PC-9 (cell line): Measurements from ENCODE around the gene RECQL5. TPM values are rescaled to one million over a fixed set of nuclear protein-coding genes. Genes with fewer than 3 reads are reported as not detected.

Source experiments
- BruUV-seq: library from RNA; stranded (reverse); fragments of 400-500 nt; replicated peaks from 2 replicates; lab custom pipeline; 2021; lab: Mats Ljungman, UMichigan
- CTCF ChIA-PET: fragments of 300-600 bp; sonication (Branson Sonifier 250); formaldehyde crosslinking; loops from one replicate; lab custom pipeline; 2022; ENCODE audit warnings: antibody characterized with exemption; lab: Charles Lee
- POLR2A ChIA-PET: fragments of 300-600 bp; sonication (Branson Sonifier 250); formaldehyde crosslinking; loops from one replicate; lab custom pipeline; 2022; ENCODE audit warnings: antibody characterized with exemption; ENCODE audit not compliant: unreplicated experiment; lab: Charles Lee
- DNase-seq, 2 experiments: peaks; one replicate each; pipeline versions ENCODE4 v3.0.0 to v3.0.0-alpha.2; 2015 to 2022; ENCODE audit warnings: mixed read lengths in 1 of 2
- H2AFZ ChIP-seq: fragments of 200-600 bp; sonication (generic); 2 replicates; pipeline ENCODE4 v1.8.1; 2017; ENCODE audit warnings: antibody characterized with exemption
- H3F3A ChIP-seq: fragments of 200-600 bp; sonication (generic); 2 replicates; pipeline ENCODE4 v1.8.1; 2017; ENCODE audit warnings: antibody characterized with exemption, mild to moderate bottlenecking, low read depth; ENCODE audit not compliant: insufficient read depth
- H3K27ac ChIP-seq: fragments of 200-600 bp; sonication (generic); 2 replicates; pipeline ENCODE4 v1.6.1; 2016; ENCODE audit warnings: mixed run types
- H3K27me3 ChIP-seq: fragments of 200-600 bp; sonication (generic); 2 replicates; pipeline ENCODE4 v1.6.1; 2016; ENCODE audit warnings: low read depth, mixed run types; ENCODE audit not compliant: insufficient read depth
- H3K36me3 ChIP-seq: fragments of 200-600 bp; sonication (generic); 2 replicates; pipeline ENCODE4 v1.6.1; 2016; ENCODE audit warnings: low read depth, mixed run types
- H3K4me1 ChIP-seq: fragments of 200-600 bp; sonication (generic); replicated peaks from 2 replicates; pipeline ENCODE4 v1.6.1; 2016; ENCODE audit warnings: mixed run types; ENCODE audit not compliant: insufficient read depth
- H3K4me2 ChIP-seq: fragments of 200-600 bp; sonication (generic); 2 replicates; pipeline ENCODE4 v1.6.1; 2017; ENCODE audit warnings: mixed run types
- H3K4me3 ChIP-seq: fragments of 200-600 bp; sonication (generic); 2 replicates; pipeline ENCODE4 v1.6.1; 2016; ENCODE audit warnings: mixed run types
- H3K79me2 ChIP-seq: fragments of 200-600 bp; sonication (generic); 2 replicates; pipeline ENCODE4 v1.6.1; 2017; ENCODE audit warnings: low read depth, mixed run types
- H3K9me2 ChIP-seq: fragments of 200-600 bp; sonication (generic); 2 replicates; pipeline ENCODE4 v1.8.1; 2017; ENCODE audit warnings: mild to moderate bottlenecking; ENCODE audit not compliant: insufficient read depth
- H3K9me3 ChIP-seq: fragments of 200-600 bp; sonication (generic); 2 replicates; pipeline ENCODE4 v1.8.1; 2016; ENCODE audit warnings: low read depth; ENCODE audit not compliant: insufficient read depth
- H4K20me1 ChIP-seq: fragments of 200-600 bp; sonication (generic); 2 replicates; pipeline ENCODE4 v1.8.1; 2017; ENCODE audit not compliant: insufficient read depth
- CTCF ChIP-seq: fragments of 200-600 bp; sonication (generic); conservative IDR thresholded peaks from 2 replicates; pipeline ENCODE4 v1.6.1; 2017; ENCODE audit warnings: mixed run types, antibody characterized with exemption, mild to moderate bottlenecking, moderate library complexity
- EZH2 ChIP-seq: fragments of 200-600 bp; sonication (generic); IDR thresholded peaks from 2 replicates; pipeline ENCODE4 v1.8.0; 2017; ENCODE audit warnings: antibody characterized with exemption, low read depth
- intact Hi-C: fragments of 100-400 bp; cut with micrococcal nuclease; formaldehyde crosslinking; loops from one replicate; pipeline ENCODE4 v1.10.0; 2022; ENCODE audit not compliant: unreplicated experiment
- total RNA-seq: library from RNA; stranded (reverse); gene quantifications from 2 replicates; pipeline ENCODE4 v1.2.3, GENCODE V29; 2021

The RECQL5 gene
- total RNA-seq, 1 experiment from 2014 or later: 41.0 TPM

- DNase-seq: no peak
- H3K27me3 ChIP-seq: no peaks in the 10 kb centered on the region
- H3K79me2 ChIP-seq: peaks cover 59% of the 10 kb centered on the region
- peaks cover 19% of the 10 kb centered on the region; the same call in 1 of the 2 replicates for H3F3A ChIP-seq
- peaks cover 17% of the 10 kb centered on the region for H3K36me3 ChIP-seq
- POLR2A ChIA-PET: no interaction called here
- no peak overlapping the region for H3K27ac ChIP-seq
- peak overlapping the region; percentile 96 for H3K4me2 ChIP-seq
- no TSS peak for BruUV-seq
- H3K9me2 ChIP-seq: no peaks in the 10 kb centered on the region
- H2AFZ ChIP-seq: no peak overlapping the region
- intact Hi-C loops: loop anchor here (5.0 kb wide), 1 partner anchor 34 kb away; the partner anchor contains the start of gene SMIM5
- H3K9me3 ChIP-seq: no peaks in the 10 kb centered on the region
- peaks cover 21% of the 10 kb centered on the region for H3K4me1 ChIP-seq
- CTCF ChIA-PET: interaction anchor here (1.6 kb wide), 1 partner anchor 32 kb away, joined by 5 read pairs; the partner anchor contains the start of gene SMIM5
- TF ChIP-seq EZH2: no peak
- TF ChIP-seq CTCF: no peak
- H3K4me3 ChIP-seq: peak overlapping the region; percentile 100; the same call in 1 of the 2 replicates
- H4K20me1 ChIP-seq: peaks cover 11% of the 10 kb centered on the region
These were observed 973 bp downstream of the RECQL5 start for GRCh38 chr17:75665981-75666380.

- DNase-seq: no peak
- ChIA-PET POLR2A (no interaction called here), CTCF (no interaction called here)
- no TSS peak for BruUV-seq
- no peaks in the 10 kb centered on the region for H3K27me3 ChIP-seq
- no peaks in the 10 kb centered on the region for H3K9me3 ChIP-seq
- intact Hi-C loops: no loop called here
- H4K20me1 ChIP-seq: no peaks in the 10 kb centered on the region
- TF ChIP-seq EZH2 (no peak), CTCF (no peak)
- H3K27ac ChIP-seq: no peak overlapping the region
- H3K9me2 ChIP-seq: no peaks in the 10 kb centered on the region
- H3K4me2 ChIP-seq: no peak overlapping the region
- no peak overlapping the region for H3K4me3 ChIP-seq
- peaks cover 21% of the 10 kb centered on the region for H3K4me1 ChIP-seq
- peaks cover 40% of the 10 kb centered on the region for H3K79me2 ChIP-seq
- peaks cover 13% of the 10 kb centered on the region for H3F3A ChIP-seq
- H2AFZ ChIP-seq: no peak overlapping the region
- no peaks in the 10 kb centered on the region for H3K36me3 ChIP-seq
These were observed 2.8 kb downstream of the RECQL5 start for GRCh38 chr17:75664099-75664549.

GRCh38 chr17:75662511-75662910, 4.4 kb downstream of the RECQL5 start:
- intact Hi-C loops: no loop called here
- TF ChIP-seq EZH2 (no peak), CTCF (no peak)
- H3K9me3 ChIP-seq: no peaks in the 10 kb centered on the region
- BruUV-seq: no TSS peak
- H2AFZ ChIP-seq: no peak overlapping the region
- peaks cover 7% of the 10 kb centered on the region for H3F3A ChIP-seq
- H3K79me2 ChIP-seq: peaks cover 24% of the 10 kb centered on the region
- no peak overlapping the region for H3K27ac ChIP-seq
- H3K4me2 ChIP-seq: no peak overlapping the region
- no peak overlapping the region for H3K4me3 ChIP-seq
- DNase-seq: no peak
- H3K9me2 ChIP-seq: no peaks in the 10 kb centered on the region
- no peaks in the 10 kb centered on the region for H3K36me3 ChIP-seq
- H4K20me1 ChIP-seq: no peaks in the 10 kb centered on the region
- H3K4me1 ChIP-seq: peaks cover 9% of the 10 kb centered on the region
- POLR2A ChIA-PET: no interaction called here
- H3K27me3 ChIP-seq: no peaks in the 10 kb centered on the region
- CTCF ChIA-PET: no interaction called here
